Muscle of arm (tissue), 12 donors: Measurements from ENCODE around the gene MDFIC. TPM values are rescaled to one million over a fixed set of nuclear protein-coding genes. Genes with fewer than 3 reads are reported as not detected.

ENCODE experiments used
- DNase-seq: peaks from one replicate; pipeline ENCODE4 v3.0.0-alpha.2; 2013
- polyA plus RNA-seq, 12 donors: library from polyadenylated mRNA; unstranded; fragments of 120-200 nt; gene quantifications; one replicate each; pipeline ENCODE4 v1.2.1, GENCODE V29; 2013; ENCODE audit not compliant: insufficient read length in 12 of 12

MDFIC gene
- polyA plus RNA-seq, 12 donors, result 32.1 to 48.0 (median 37.8) TPM; not detected in 1

- DNase-seq, result no peak
Measured at GRCh38 chr7:114988026-114988425, 66.1 kb downstream of the MDFIC start.

- DNase-seq, result no peak
Measured at GRCh38 chr7:114988755-114989375, 67.0 kb downstream of the MDFIC start.

- DNase-seq, result no peak
Measured at GRCh38 chr7:114989531-114989930, 67.6 kb downstream of the MDFIC start.

- DNase-seq, result no peak
Measured at GRCh38 chr7:114997487-114998404, 75.9 kb downstream of the MDFIC start.

- DNase-seq, result no peak
Measured at GRCh38 chr7:115004121-115004520, 82.2 kb downstream of the MDFIC start.

DNA sequence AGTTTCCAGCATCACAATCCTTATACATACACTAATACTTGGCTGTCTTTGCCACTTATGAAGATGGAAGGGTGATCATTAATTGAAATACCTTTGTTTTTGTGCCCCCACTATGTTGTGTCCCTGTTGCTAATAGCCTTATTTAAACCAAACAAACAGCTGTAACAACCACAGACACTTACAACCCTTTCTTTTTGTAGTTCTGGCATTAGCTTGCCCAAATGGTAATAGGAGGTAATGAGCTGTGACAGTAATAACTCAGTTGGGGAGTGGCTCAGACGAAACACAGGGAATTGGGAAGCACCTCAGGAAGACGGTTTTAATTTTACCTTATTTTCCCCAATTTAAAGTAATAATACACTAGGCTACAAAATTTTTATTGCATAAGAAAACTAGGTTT, 83.4 kb downstream of the MDFIC start:
- no peak for DNase-seq

- no peak for DNase-seq
Measured at GRCh38 chr7:115005953-115006352, 84.1 kb downstream of the MDFIC start.

GRCh38 chr7:115007751-115008150, 85.9 kb downstream of the MDFIC start:
- DNase-seq, result no peak

- peak; percentile 85 for DNase-seq
Measured at GRCh38 chr7:115008465-115009114, 86.7 kb downstream of the MDFIC start.

DNA sequence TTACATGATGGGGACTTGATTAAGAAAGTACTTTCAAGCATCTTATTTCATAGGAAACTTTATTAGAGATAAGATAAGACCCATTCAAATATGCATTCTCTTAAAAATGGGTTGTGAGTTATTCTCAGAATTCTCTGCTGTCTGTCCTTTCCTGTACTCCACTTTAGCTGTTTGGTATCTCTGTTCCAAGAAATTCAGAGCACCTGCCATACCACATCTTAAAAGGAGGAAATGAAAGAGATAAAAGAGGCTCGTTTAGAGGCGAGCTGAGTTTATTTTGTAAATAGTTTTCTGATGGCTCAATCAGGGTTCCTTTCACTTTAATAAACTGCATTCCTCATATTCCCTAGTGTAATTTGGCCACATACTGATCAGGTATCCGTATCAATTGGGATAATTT, 87.2 kb downstream of the MDFIC start:
- no peak for DNase-seq

- peak; percentile 77 for DNase-seq
Measured at GRCh38 chr7:115009736-115010440, 88.0 kb downstream of the MDFIC start.

DNA sequence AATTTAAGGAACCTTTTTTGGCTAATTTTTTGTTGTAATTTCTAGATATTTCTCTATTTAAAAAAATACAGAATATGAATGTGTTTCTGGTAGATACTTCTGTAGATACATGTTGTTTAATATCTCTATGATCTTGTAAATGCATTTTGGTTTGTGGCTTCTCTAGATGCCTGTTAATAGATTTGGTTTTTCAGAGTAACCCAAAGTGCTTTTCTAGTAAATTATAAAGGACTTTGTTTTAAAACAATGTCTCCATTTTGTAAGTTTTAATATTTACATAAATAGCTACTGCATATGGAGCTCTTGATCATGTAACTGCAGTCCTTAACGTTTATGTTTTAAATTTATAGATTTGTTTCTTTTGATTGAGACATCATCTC, 88.5 kb downstream of the MDFIC start:
- DNase-seq, result no peak

- DNase-seq, result no peak
Measured at GRCh38 chr7:115013886-115014285, 92.0 kb downstream of the MDFIC start.

GRCh38 chr7:115014794-115015193, 92.9 kb downstream of the MDFIC start:
- DNase-seq, result no peak

DNA sequence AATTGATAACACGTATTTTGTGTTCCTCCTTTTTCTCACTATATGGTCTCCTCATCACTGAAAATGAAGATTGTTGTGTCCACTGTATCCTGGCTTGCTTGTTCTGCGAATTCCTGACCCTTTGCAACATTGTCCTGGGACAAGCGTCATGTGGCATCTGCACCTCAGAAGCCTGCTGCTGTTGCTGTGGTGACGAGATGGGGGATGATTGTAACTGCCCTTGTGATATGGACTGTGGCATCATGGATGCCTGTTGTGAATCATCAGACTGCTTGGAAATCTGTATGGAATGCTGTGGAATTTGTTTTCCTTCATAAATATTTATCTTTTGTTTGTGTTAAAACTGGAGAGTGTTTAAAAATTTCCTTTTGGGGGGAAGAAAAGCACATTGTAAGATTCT, 93.7 kb downstream of the MDFIC start:
- DNase-seq, result no peak

DNA sequence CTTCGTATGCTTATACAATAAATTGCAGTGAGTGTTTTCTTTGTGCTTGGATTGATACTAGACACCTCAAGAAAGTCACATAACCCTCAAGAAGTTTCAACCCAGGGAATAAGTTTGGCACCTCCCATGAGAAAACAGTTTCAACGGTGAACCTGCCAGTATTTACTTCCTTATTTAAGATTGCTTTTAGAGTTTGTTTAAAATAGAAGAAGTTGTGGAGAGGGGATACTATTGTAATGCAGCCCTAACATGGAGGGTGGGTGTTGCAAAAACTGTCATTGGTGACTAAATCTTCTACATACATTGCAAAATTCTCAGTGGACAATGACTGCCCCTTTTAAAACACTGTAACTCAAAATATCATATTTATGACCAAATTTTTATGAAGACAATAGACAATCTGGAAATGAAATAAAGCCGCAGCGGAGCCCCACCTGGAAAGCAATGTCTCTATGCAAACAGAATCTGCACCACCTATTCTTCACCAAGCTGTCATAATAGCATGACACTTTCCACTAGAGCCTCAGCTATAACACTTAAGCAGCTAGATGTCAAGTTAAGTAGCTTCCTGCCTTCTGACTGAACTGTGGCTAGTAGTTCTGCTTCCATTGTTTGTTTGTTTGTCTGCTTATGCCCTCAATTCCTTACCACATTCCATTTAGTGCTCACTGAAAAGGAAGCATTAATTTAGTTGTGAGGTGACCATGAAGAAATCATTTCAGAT, 98.2 kb downstream of the MDFIC start:
- DNase-seq, result no peak

- DNase-seq, result no peak
Measured at GRCh38 chr7:115023219-115023618, 101.3 kb downstream of the MDFIC start.

- DNase-seq, result no peak
Measured at GRCh38 chr7:115024276-115024675, 102.4 kb downstream of the MDFIC start.

GRCh38 chr7:115032715-115033703, 111.1 kb downstream of the MDFIC start:
- no peak for DNase-seq

- DNase-seq, result no peak
Measured at GRCh38 chr7:115033917-115034459, 112.1 kb downstream of the MDFIC start.
